Erythroblast (primary cell): Measurements from ENCODE around the gene STAT6.

ENCODE experiments used
- GATA1 ChIP-seq: IDR thresholded peaks from 2 replicates; pipeline ENCODE4 v1.6.1; 2011; ENCODE audit warnings: low read depth, mild to moderate bottlenecking, control low read depth, low read length, moderate library complexity
- POLR2A ChIP-seq: IDR thresholded peaks from 2 replicates; pipeline ENCODE4 v1.6.1; 2011; ENCODE audit warnings: mild to moderate bottlenecking, low read length

DNA sequence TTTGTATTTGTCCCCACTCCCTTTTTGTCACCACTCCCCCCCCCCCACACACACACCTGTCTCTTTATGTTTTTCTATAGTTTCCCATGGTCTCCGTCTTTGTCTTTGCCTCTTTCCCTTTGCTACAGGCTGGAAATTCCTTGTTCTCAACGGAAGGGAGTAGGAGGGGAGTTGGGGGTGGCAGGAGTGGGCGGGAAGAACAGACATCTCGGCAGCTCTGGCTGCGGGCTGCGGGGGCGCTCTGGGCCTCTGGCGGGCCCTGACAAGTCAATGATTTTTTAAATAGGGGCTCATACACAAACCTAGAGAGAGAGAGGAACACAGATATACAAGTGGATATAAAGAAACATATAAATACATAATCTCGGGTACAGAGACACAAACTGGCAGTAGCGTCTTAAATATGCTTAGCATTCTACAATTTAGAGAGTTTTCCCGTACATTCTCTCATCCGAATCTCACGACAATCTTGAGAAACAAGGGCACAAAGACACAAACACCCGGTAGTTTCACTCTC lies 24.6 kb downstream of the STAT6 start:
- TF ChIP-seq POLR2A (no peak), GATA1 (no peak)
